IMR-90 (cell line): ENCODE results near the gene ADAMTSL1. TPM values are rescaled to one million over a fixed set of nuclear protein-coding genes. Genes with fewer than 3 reads are reported as not detected.

Source experiments
- ATAC-seq: fragments of 200-7000 bp; cut with Tn5 transposase; 2 replicates; pipeline ENCODE4 v1.9.1; 2020; ENCODE audit warnings: low read depth, mild to moderate bottlenecking, moderate library complexity
- BruUV-seq: library from RNA; stranded (reverse); fragments of 400-500 nt; replicated peaks from 2 replicates; lab custom pipeline; 2021; lab: Mats Ljungman, UMichigan
- CTCF ChIA-PET: fragments of 300-600 bp; formaldehyde crosslinking; extraction: SDS; loops from one replicate; lab custom pipeline; 2021; ENCODE audit warnings: antibody characterized with exemption; lab: Yijun Ruan, JAX
- POLR2A ChIA-PET: fragments of 300-600 bp; sonication (Branson Sonifier 250); formaldehyde crosslinking; loops from one replicate; lab custom pipeline; 2022; ENCODE audit warnings: antibody characterized with exemption; ENCODE audit not compliant: unreplicated experiment; lab: Charles Lee
- DNase-seq: peaks from one replicate; pipeline ENCODE4 v3.0.0; 2013
- H2AFZ ChIP-seq: replicated peaks from 2 replicates; pipeline ENCODE3; 2013; ENCODE audit warnings: low read length, mild to moderate bottlenecking; ENCODE audit not compliant: poor library complexity
- H2AK5ac ChIP-seq: 2 replicates; pipeline ENCODE4 v1.6.1; 2013; ENCODE audit warnings: low read depth, low read length, inconsistent platforms
- H2AK9ac ChIP-seq: replicated peaks from 2 replicates; pipeline ENCODE3; 2013; ENCODE audit warnings: mild to moderate bottlenecking, low read depth, low read length, moderate library complexity; ENCODE audit not compliant: poor library complexity
- H2BK120ac ChIP-seq: 2 replicates; pipeline ENCODE4 v1.6.1; 2013; ENCODE audit warnings: low read depth, low read length, inconsistent platforms
- H2BK15ac ChIP-seq: 3 replicates; pipeline ENCODE4 v1.6.1; 2013; ENCODE audit warnings: low read depth, low read length, inconsistent platforms
- H2BK20ac ChIP-seq: 2 replicates; pipeline ENCODE4 v1.6.1; 2013; ENCODE audit warnings: low read depth, mild to moderate bottlenecking, inconsistent platforms, low read length, moderate library complexity
- H2BK5ac ChIP-seq: 2 replicates; pipeline ENCODE4 v1.6.1; 2013; ENCODE audit warnings: mild to moderate bottlenecking, low read depth, low read length, inconsistent platforms; ENCODE audit not compliant: poor library complexity, severe bottlenecking
- H3K14ac ChIP-seq: replicated peaks from 2 replicates; pipeline ENCODE4 v1.6.1; 2013; ENCODE audit warnings: low read depth, low read length, inconsistent platforms
- H3K18ac ChIP-seq: 2 replicates; pipeline ENCODE4 v1.6.1; 2013; ENCODE audit warnings: low read depth, low read length, control low read depth
- H3K23ac ChIP-seq: 2 replicates; pipeline ENCODE4 v1.6.1; 2013; ENCODE audit warnings: low read depth, low read length, inconsistent platforms
- H3K27ac ChIP-seq: 2 replicates; pipeline ENCODE4 v1.5.1; 2013; ENCODE audit warnings: mild to moderate bottlenecking, control low read depth, low read length; ENCODE audit not compliant: insufficient read depth
- H3K27me3 ChIP-seq: 2 replicates; pipeline ENCODE4 v1.6.1; 2013; ENCODE audit warnings: low read length; ENCODE audit not compliant: control insufficient read depth, insufficient read depth
- H3K36me3 ChIP-seq: 2 replicates; pipeline ENCODE4 v1.6.1; 2013; ENCODE audit warnings: low read length, mixed read lengths; ENCODE audit not compliant: control insufficient read depth, insufficient read depth
- H3K4ac ChIP-seq: 2 replicates; pipeline ENCODE4 v1.6.1; 2013; ENCODE audit warnings: low read depth, low read length, inconsistent platforms
- H3K4me1 ChIP-seq: 2 replicates; pipeline ENCODE4 v1.6.1; 2013; ENCODE audit warnings: low read length, mixed read lengths; ENCODE audit not compliant: control insufficient read depth, insufficient read depth
- H3K4me2 ChIP-seq: 2 replicates; pipeline ENCODE4 v1.6.1; 2013; ENCODE audit warnings: low read depth, mild to moderate bottlenecking, control low read depth, low read length, moderate library complexity
- H3K4me3 ChIP-seq: 2 replicates; pipeline ENCODE4 v1.5.1; 2013; ENCODE audit warnings: low read depth, mild to moderate bottlenecking, control low read depth, low read length, moderate library complexity; ENCODE audit not compliant: insufficient read depth
- H3K56ac ChIP-seq: 2 replicates; pipeline ENCODE4 v1.6.1; 2013; ENCODE audit warnings: low read length, inconsistent platforms; ENCODE audit not compliant: insufficient read depth; ENCODE audit errors: extremely low read depth
- H3K79me1 ChIP-seq, 2 experiments: 2 replicates each; pipeline ENCODE4 v1.6.1; 2013; ENCODE audit warnings: low read length in 2 of 2, inconsistent platforms in 1 of 2, low read depth in 1 of 2
- H3K9ac ChIP-seq: 2 replicates; pipeline ENCODE4 v1.6.1; 2013; ENCODE audit warnings: low read depth, low read length, control low read depth
- H3K9me1 ChIP-seq: 2 replicates; pipeline ENCODE4 v1.6.1; 2013; ENCODE audit warnings: low read length, inconsistent platforms; ENCODE audit not compliant: insufficient read depth
- H3K9me3 ChIP-seq: 2 replicates; pipeline ENCODE4 v1.6.1; 2013; ENCODE audit warnings: low read length; ENCODE audit not compliant: control insufficient read depth, insufficient read depth
- H4K20me1 ChIP-seq: 2 replicates; pipeline ENCODE4 v1.6.1; 2013; ENCODE audit warnings: low read length, inconsistent platforms; ENCODE audit not compliant: insufficient read depth
- H4K5ac ChIP-seq: 2 replicates; pipeline ENCODE4 v1.6.1; 2013; ENCODE audit warnings: mild to moderate bottlenecking, low read depth, low read length, control low read depth
- H4K8ac ChIP-seq, 2 experiments: 2 replicates each; pipeline ENCODE4 v1.6.1; 2013; ENCODE audit warnings: low read depth in 2 of 2, low read length in 2 of 2, control low read depth in 1 of 2, inconsistent platforms in 1 of 2
- H4K91ac ChIP-seq: 2 replicates; pipeline ENCODE4 v1.6.1; 2013; ENCODE audit warnings: low read depth, low read length, inconsistent platforms; ENCODE audit not compliant: insufficient read depth
- POLR2A ChIP-seq: IDR thresholded peaks from 2 replicates; pipeline ENCODE4 v1.6.1; 2012; ENCODE audit warnings: mild to moderate bottlenecking, low read depth, low read length
- SMC3 ChIP-seq: fragments of 150-350 bp; IDR thresholded peaks from 2 replicates; pipeline ENCODE4 v1.6.1; 2016; ENCODE audit warnings: low read depth, mild to moderate bottlenecking, antibody characterized with exemption, low read length, moderate library complexity
- WGBS, 2 experiments: methylation state at CpG; one replicate each; pipeline versions ENCODE4 v1.1.5 to v1.1.7; 2013; ENCODE audit warnings: missing lambda C conversion rate in 2 of 2; ENCODE audit not compliant: insufficient read length in 1 of 2; ENCODE audit errors: extremely low coverage in 2 of 2; 5-methylcytosine and 5-hydroxymethylcytosine counted together
- dilution Hi-C: fragments of 300-500 bp; cut with HindIII; formaldehyde crosslinking; loops from one replicate; pipeline ENCODE4 v1.14.3; 2018; ENCODE audit warnings: low sequenced_read_pairs; ENCODE audit not compliant: unreplicated experiment
- in situ Hi-C: fragments of 300-500 bp; cut with MboI; formaldehyde crosslinking; loops from 3 replicates; pipeline ENCODE4 v1.14.3; 2019; ENCODE audit warnings: low sequenced_read_pairs, inconsistent platforms, mixed read lengths
- intact Hi-C: fragments of 100-400 bp; cut with micrococcal nuclease; formaldehyde crosslinking; loops from 2 replicates; pipeline ENCODE4 v1.10.0; 2022
- polyA plus RNA-seq, 3 experiments: library from polyadenylated mRNA; depleted of rRNA; stranded (reverse); fragments of >200 nt; gene quantifications; 2 replicates each; pipeline ENCODE4 v1.2.3, GENCODE V29; 2012; ENCODE audit warnings: low replicate concordance in 1 of 3
- total RNA-seq: library from RNA; depleted of rRNA; stranded (reverse); fragments of >200 nt; gene quantifications from 2 replicates; pipeline ENCODE4 v1.2.3, GENCODE V29; 2012

ADAMTSL1 gene
- total and polyA plus RNA-seq, 2 of the 4 experiments (the other 2 are of a cell fraction), result 38.2 to 62.2 TPM

DNA sequence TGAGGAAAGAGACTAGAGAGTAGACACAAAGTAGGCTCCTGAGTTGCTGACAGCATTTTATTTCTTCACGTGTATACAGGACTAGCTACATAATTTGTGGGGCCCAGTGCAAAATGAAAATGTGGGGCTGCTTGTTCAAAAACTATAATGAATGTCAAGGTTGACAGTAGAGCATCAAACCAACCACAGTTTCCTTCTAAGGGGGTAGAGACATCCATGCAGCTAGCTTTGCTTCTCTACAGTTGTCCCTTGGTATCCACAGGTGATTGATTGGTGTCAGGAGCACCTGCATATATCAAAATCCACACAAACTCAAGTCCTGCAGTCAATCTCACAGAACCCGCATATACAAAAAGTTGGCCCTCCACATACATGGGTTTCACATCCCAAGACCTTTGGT, 429.5 kb downstream of the ADAMTSL1 start:
- H2BK5ac ChIP-seq, result no peak overlapping the region
- H3K4me3 ChIP-seq, result no peak overlapping the region
- POLR2A ChIA-PET, result no interaction called here
- no peak overlapping the region for H3K9ac ChIP-seq
- H3K9me3 ChIP-seq, result no peaks in the 10 kb centered on the region
- no peak overlapping the region for H3K23ac ChIP-seq
- H3K4me2 ChIP-seq, result no peak overlapping the region
- ATAC-seq, result no peak
- no peaks in the 10 kb centered on the region for H3K36me3 ChIP-seq
- H4K20me1 ChIP-seq, result no peaks in the 10 kb centered on the region
- H2BK20ac ChIP-seq, result no peak overlapping the region
- no peak overlapping the region for H4K8ac ChIP-seq
- H3K79me1 ChIP-seq, result no peaks in the 10 kb centered on the region
- H3K14ac ChIP-seq, result no peak overlapping the region
- dilution Hi-C loops, result no loop called here
- CTCF ChIA-PET, result no interaction called here
- peaks cover 3% of the 10 kb centered on the region; the same call in 1 of the 2 replicates for H3K9me1 ChIP-seq
- no CpG with 5 or more reads among the region's 2 CpGs for WGBS, 2 experiments
- in situ Hi-C loops, result no loop called here
- no peak overlapping the region for H4K5ac ChIP-seq
- H2BK15ac ChIP-seq, result no peak overlapping the region
- no TSS peak for BruUV-seq
- H2AFZ ChIP-seq, result no peak overlapping the region
- H3K4ac ChIP-seq, result no peak overlapping the region
- TF ChIP-seq POLR2A (no peak), SMC3 (no peak)
- H3K27me3 ChIP-seq, result no peaks in the 10 kb centered on the region
- no peak overlapping the region for H3K27ac ChIP-seq
- no peak overlapping the region for H2AK5ac ChIP-seq
- intact Hi-C loops, result no loop called here
- no peak overlapping the region for H4K91ac ChIP-seq
- DNase-seq, result no peak
- H3K4me1 ChIP-seq, result peaks cover 4% of the 10 kb centered on the region; the same call in 1 of the 2 replicates
- no peak overlapping the region for H2AK9ac ChIP-seq
- no peak overlapping the region for H3K18ac ChIP-seq
- no peak overlapping the region for H2BK120ac ChIP-seq
- no peak overlapping the region for H3K56ac ChIP-seq
